Activated CD4-positive, alpha-beta T cell treated with anti-CD3 and anti-CD28 coated beads, Interleukin-2, amount 10 ng/mL, durations not matched to agents 24 days and 14 days (primary cell): ENCODE data around the gene PXK. TPM values are rescaled to one million over a fixed set of nuclear protein-coding genes. Genes with fewer than 3 reads are reported as not detected.

Source experiments
- DNase-seq: peaks from one replicate; pipeline ENCODE4 v3.0.0; 2022
- H3K27ac Mint-ChIP-seq: one replicate; pipeline ENCODE4 v1.8.0; 2022; ENCODE audit warnings: mild to moderate bottlenecking, mixed read lengths
- H3K27me3 Mint-ChIP-seq: one replicate; pipeline ENCODE4 v1.8.0; 2022; ENCODE audit warnings: mixed read lengths
- H3K36me3 Mint-ChIP-seq: one replicate; pipeline ENCODE4 v1.8.0; 2022; ENCODE audit warnings: low read depth, mild to moderate bottlenecking, mixed read lengths
- H3K4me1 Mint-ChIP-seq: one replicate; pipeline ENCODE4 v1.8.0; 2021; ENCODE audit warnings: mixed read lengths
- H3K4me3 Mint-ChIP-seq: one replicate; pipeline ENCODE4 v1.8.0; 2022; ENCODE audit warnings: mild to moderate bottlenecking, moderate library complexity, mixed read lengths
- H3K9me3 Mint-ChIP-seq: one replicate; pipeline ENCODE4 v1.8.0; 2021; ENCODE audit warnings: mixed read lengths
- intact Hi-C: fragments of 100-400 bp; cut with micrococcal nuclease; formaldehyde crosslinking; loops from one replicate; pipeline ENCODE4 v1.15.1; 2023
- total RNA-seq: library from RNA; stranded (reverse); gene quantifications from 2 replicates; pipeline ENCODE4 v1.2.3, GENCODE V29; 2022

The PXK gene
- total RNA-seq, 1 donor from 2014 or later, result 45.7 TPM

DNA sequence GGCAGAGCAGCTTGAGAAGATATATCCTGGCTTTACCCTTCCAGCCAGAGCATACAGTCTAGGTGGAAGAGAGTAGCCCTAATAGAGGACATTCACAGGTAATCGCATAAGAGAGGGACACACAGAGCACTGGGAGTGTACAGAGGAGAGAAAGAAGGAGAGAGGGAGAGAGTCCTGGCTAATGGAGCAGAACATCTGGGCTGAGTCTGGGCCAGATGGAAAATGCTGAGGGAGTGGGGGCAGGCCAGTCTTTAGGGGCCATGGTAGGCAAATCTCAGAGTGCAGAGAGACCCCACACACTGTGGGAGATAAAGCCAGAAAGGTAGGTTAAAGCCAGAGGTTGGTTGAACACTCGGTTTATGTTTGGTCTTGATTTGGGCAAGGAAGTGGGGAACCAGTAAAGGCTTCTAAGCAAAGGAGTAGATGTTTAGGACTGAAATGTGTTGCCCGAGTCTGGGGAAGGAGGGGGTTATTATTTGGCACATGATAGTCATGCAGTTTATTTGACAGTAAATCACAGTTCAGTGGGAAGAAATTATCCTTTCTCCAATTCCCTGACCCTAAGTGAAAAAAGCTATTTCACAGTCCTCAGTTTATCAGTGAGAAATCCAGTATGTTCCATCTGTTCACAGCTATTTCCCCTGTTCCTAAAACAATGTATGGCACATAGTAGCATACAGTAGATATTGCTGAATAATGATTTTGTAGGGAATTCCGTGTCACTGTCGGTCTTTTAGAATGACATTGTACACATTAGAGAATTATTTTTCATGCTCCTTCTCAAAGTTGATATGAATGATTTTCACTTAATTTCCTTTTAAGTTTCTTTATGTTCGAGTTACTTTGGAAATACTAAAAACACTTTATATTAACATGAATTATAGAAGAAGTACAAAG lies 55.2 kb downstream of the PXK start:
- DNase-seq, result no peak
- Mint-ChIP-seq H3K4me1 (peaks cover 23% of the 10 kb centered on the region), H3K36me3 (peaks cover 34% of the 10 kb centered on the region), H3K9me3 (no peaks in the 10 kb centered on the region), H3K27me3 (no peaks in the 10 kb centered on the region), H3K4me3 (no peak overlapping the region), H3K27ac (peak overlapping the region; percentile 82)
- intact Hi-C loops, result no loop called here

DNA sequence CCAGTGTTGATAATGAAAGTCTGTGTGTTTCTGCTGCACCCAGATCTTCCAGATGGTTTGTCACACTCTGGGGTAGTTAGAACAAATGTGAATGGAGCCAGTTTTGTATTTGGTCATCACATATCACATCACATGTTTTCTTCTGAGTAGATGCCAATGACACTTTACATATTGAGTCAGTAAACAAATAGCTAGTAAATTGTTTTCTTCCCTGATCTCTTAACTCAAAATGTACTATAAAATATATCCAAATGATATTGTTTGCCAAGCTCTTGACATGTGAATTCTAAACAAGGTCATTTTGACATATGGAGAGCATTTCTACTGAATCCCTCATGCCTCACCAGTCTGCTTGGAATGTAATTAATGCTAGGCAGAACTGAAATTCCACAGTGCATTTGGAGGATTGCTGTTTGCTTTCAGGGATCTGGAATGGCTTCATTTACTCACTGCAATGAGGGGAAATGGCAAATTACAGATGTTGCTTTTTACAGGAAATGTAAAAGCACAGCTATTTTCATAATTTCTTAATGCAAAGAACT lies 55.9 kb downstream of the PXK start:
- Mint-ChIP-seq H3K27ac (no peak overlapping the region), H3K4me1 (peaks cover 23% of the 10 kb centered on the region), H3K4me3 (no peak overlapping the region), H3K36me3 (peaks cover 31% of the 10 kb centered on the region), H3K9me3 (no peaks in the 10 kb centered on the region), H3K27me3 (no peaks in the 10 kb centered on the region)
- intact Hi-C loops, result no loop called here
- DNase-seq, result no peak

- Mint-ChIP-seq H3K36me3 (peaks cover 33% of the 10 kb centered on the region), H3K27me3 (no peaks in the 10 kb centered on the region), H3K9me3 (no peaks in the 10 kb centered on the region), H3K4me1 (peaks cover 25% of the 10 kb centered on the region), H3K4me3 (no peak overlapping the region), H3K27ac (no peak overlapping the region)
- DNase-seq, result no peak
- intact Hi-C loops, result no loop called here
Measured at GRCh38 chr3:58391156-58391865, 58.6 kb downstream of the PXK start.

DNA sequence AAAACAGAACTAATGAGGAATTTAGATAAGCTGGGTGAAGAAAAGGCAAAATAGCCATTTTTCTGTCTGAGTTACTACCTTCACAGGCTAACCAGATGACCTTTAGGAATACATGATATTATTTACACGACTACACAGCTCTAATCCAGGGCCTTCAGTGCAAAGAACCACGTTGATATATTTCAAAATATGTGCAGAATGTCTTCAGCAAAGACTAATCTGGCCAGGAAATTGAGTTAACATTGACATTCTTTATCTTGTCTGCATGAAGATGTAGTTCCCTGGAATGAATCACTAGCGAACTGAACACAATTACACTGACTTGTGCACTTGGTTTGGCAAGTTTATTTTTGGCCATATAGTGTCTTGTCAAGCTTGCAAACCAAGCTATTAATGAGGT lies 59.5 kb downstream of the PXK start:
- no peak for DNase-seq
- Mint-ChIP-seq H3K4me3 (no peak overlapping the region), H3K27ac (no peak overlapping the region), H3K9me3 (no peaks in the 10 kb centered on the region), H3K36me3 (peaks cover 35% of the 10 kb centered on the region), H3K27me3 (no peaks in the 10 kb centered on the region), H3K4me1 (peaks cover 16% of the 10 kb centered on the region)
- intact Hi-C loops, result no loop called here

DNA sequence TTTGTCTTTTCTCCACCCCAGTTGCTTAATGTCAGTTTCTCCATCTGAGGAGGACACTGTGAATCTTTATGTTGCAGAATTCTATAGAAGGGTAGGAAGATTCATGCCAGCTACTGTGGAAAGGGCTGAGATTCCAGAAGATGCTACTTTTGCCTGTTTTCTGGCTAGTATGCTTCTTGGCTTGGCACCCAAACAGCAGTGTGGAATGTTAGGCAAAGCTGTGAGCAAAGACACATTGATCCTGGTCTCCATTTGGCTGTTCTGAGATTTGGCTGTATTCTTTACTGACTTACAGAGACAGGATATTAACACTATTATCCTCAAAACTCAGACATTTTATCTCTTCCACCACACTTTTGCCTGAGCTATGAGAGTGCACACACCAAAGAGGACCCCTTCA lies 61.6 kb downstream of the PXK start:
- peaks cover 2% of the 10 kb centered on the region for H3K4me1 Mint-ChIP-seq

GRCh38 chr3:58398669-58399333 lies 66.1 kb downstream of the PXK start:
- intact Hi-C loops, result no loop called here
- no peak for DNase-seq
- Mint-ChIP-seq H3K36me3 (peaks cover 40% of the 10 kb centered on the region), H3K27ac (no peak overlapping the region), H3K27me3 (no peaks in the 10 kb centered on the region), H3K4me3 (no peak overlapping the region), H3K9me3 (no peaks in the 10 kb centered on the region), H3K4me1 (peaks cover 5% of the 10 kb centered on the region)

More for the DNA sequence above, 61.6 kb downstream of the PXK start:
- intact Hi-C loops, result no loop called here
- Mint-ChIP-seq H3K27ac (no peak overlapping the region), H3K27me3 (no peaks in the 10 kb centered on the region), H3K4me3 (no peak overlapping the region), H3K36me3 (peaks cover 46% of the 10 kb centered on the region), H3K9me3 (no peaks in the 10 kb centered on the region)
- no peak for DNase-seq

DNA sequence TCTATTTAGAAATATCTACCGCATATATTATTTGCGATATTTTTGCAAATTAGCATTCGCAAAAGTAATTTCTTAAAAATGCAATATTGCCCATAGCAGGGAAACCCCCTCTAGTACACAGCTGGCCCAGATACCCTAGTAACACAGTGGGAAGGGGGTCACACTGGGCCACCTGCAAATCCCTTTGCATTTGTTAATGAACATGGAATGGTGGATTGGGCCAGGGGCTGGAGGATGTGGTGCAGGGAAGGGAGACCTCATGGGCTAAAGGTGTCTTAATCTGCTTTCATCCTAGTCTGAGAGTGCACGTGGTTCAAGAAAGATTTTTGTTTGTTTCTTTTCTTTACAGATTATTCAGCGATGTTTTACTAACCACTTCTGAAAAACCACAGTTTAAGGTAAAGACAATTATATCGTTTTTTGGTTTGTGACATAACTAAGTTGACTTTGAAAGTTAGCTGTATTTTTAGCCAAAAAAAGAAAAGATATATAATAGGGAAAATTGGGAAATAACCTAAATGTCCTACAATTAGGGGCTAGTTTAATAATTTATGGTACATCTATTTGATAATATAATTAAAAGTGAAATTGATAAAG lies 70.9 kb downstream of the PXK start:
- no peak for DNase-seq
- Mint-ChIP-seq H3K27ac (no peak overlapping the region), H3K9me3 (no peaks in the 10 kb centered on the region), H3K36me3 (peaks cover 34% of the 10 kb centered on the region), H3K27me3 (no peaks in the 10 kb centered on the region), H3K4me1 (peaks cover 3% of the 10 kb centered on the region), H3K4me3 (no peak overlapping the region)
- intact Hi-C loops, result no loop called here

DNA sequence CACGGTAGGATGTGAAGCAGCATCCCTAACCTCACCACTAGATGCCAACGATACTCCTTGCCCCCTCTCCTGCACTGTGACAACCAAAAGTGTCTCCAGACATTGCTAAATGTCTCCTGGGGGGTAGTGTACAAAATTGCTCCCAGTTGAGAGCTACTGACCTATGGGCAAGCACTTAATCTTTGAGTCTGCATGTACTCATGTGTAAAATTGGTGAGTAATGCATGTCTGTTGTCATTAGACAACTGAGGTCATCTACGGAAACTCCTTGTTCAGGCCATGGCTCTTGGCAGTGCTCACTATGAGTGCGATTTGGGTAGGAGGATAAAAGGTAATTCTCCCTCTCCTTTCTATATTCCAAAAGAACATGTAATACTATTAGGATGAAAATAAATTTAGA lies 71.7 kb downstream of the PXK start:
- Mint-ChIP-seq H3K4me3 (no peak overlapping the region), H3K27me3 (no peaks in the 10 kb centered on the region), H3K9me3 (no peaks in the 10 kb centered on the region), H3K4me1 (peaks cover 3% of the 10 kb centered on the region), H3K27ac (peak overlapping the region; percentile 34), H3K36me3 (peaks cover 36% of the 10 kb centered on the region)
- no peak for DNase-seq
- intact Hi-C loops, result no loop called here

- DNase-seq, result no peak
- Mint-ChIP-seq H3K4me1 (no peaks in the 10 kb centered on the region), H3K9me3 (no peaks in the 10 kb centered on the region), H3K27ac (peak overlapping the region; percentile 43), H3K4me3 (no peak overlapping the region), H3K36me3 (peaks cover 47% of the 10 kb centered on the region), H3K27me3 (no peaks in the 10 kb centered on the region)
- intact Hi-C loops, result no loop called here
Measured at GRCh38 chr3:58408906-58409305, 76.2 kb downstream of the PXK start.

- no peak overlapping the region for H3K27ac Mint-ChIP-seq
- H3K4me3 Mint-ChIP-seq, result no peak overlapping the region
- H3K27me3 Mint-ChIP-seq, result no peaks in the 10 kb centered on the region
- peaks cover 4% of the 10 kb centered on the region for H3K4me1 Mint-ChIP-seq
- H3K9me3 Mint-ChIP-seq, result no peaks in the 10 kb centered on the region
- intact Hi-C loops, result loop anchor here (5.0 kb wide), 1 partner anchor 222 kb away; no protein-coding TSS in a partner anchor
- no peak for DNase-seq
- H3K36me3 Mint-ChIP-seq, result peaks cover 41% of the 10 kb centered on the region
Measured at GRCh38 chr3:58409663-58410062, 77.0 kb downstream of the PXK start.

- peak overlapping the region; percentile 27 for H3K27ac Mint-ChIP-seq
- peaks cover 42% of the 10 kb centered on the region for H3K36me3 Mint-ChIP-seq
- intact Hi-C loops, result loop anchor here (5.0 kb wide), 1 partner anchor 224 kb away; no protein-coding TSS in a partner anchor
- H3K4me1 Mint-ChIP-seq, result peaks cover 4% of the 10 kb centered on the region
- no peak for DNase-seq
- H3K27me3 Mint-ChIP-seq, result no peaks in the 10 kb centered on the region
- H3K4me3 Mint-ChIP-seq, result no peak overlapping the region
- H3K9me3 Mint-ChIP-seq, result no peaks in the 10 kb centered on the region
Measured at GRCh38 chr3:58411036-58411435, 78.3 kb downstream of the PXK start.

- no peak overlapping the region for H3K27ac Mint-ChIP-seq
- H3K36me3 Mint-ChIP-seq, result peaks cover 37% of the 10 kb centered on the region
- H3K9me3 Mint-ChIP-seq, result no peaks in the 10 kb centered on the region
- no peak overlapping the region for H3K4me3 Mint-ChIP-seq
- intact Hi-C loops, result loop anchor here (5.0 kb wide), 1 partner anchor 225 kb away; no protein-coding TSS in a partner anchor
- H3K27me3 Mint-ChIP-seq, result no peaks in the 10 kb centered on the region
- no peak for DNase-seq
- H3K4me1 Mint-ChIP-seq, result peaks cover 4% of the 10 kb centered on the region
Measured at GRCh38 chr3:58411851-58412830, 79.4 kb downstream of the PXK start.
